Ecto neural progenitor cell (in vitro differentiated cells): ENCODE results near the gene CCDC187.

Experiments used
- DNase-seq: peaks from one replicate; pipeline ENCODE4 v3.0.0-alpha.2; 2018; ENCODE audit warnings: low spot score

Gene CCDC187

GRCh38 chr9:136339173-136339957 is 35.5 kb upstream of the CCDC187 start:
- DNase-seq = peak; percentile 87

- DNase-seq = no peak
Measured at GRCh38 chr9:136338511-136338910, 34.6 kb upstream of the CCDC187 start.

- no peak for DNase-seq
Measured at GRCh38 chr9:136337416-136338395, 33.8 kb upstream of the CCDC187 start.

- DNase-seq = no peak
Measured at GRCh38 chr9:136336881-136337280, 33.0 kb upstream of the CCDC187 start.

GRCh38 chr9:136336156-136336870 is 32.4 kb upstream of the CCDC187 start:
- DNase-seq = no peak

- DNase-seq = no peak
Measured at GRCh38 chr9:136335296-136336155, 31.6 kb upstream of the CCDC187 start.

GRCh38 chr9:136334541-136334940 is 30.6 kb upstream of the CCDC187 start:
- no peak for DNase-seq

- DNase-seq = no peak
Measured at GRCh38 chr9:136333486-136333885, 29.6 kb upstream of the CCDC187 start.

GRCh38 chr9:136333045-136333444 is 29.2 kb upstream of the CCDC187 start:
- DNase-seq = no peak

- no peak for DNase-seq
Measured at GRCh38 chr9:136332482-136332983, 28.6 kb upstream of the CCDC187 start.

GRCh38 chr9:136331556-136332481 is 27.9 kb upstream of the CCDC187 start:
- no peak for DNase-seq

- DNase-seq = no peak
Measured at GRCh38 chr9:136331030-136331429, 27.1 kb upstream of the CCDC187 start.

GRCh38 chr9:136330406-136330990 is 26.6 kb upstream of the CCDC187 start:
- DNase-seq = no peak

GRCh38 chr9:136329636-136330405 is 25.9 kb upstream of the CCDC187 start:
- no peak for DNase-seq

- DNase-seq = no peak
Measured at GRCh38 chr9:136329211-136329627, 25.3 kb upstream of the CCDC187 start.

- peak; percentile 70 for DNase-seq
Measured at GRCh38 chr9:136328622-136329041, 24.7 kb upstream of the CCDC187 start.

- DNase-seq = no peak
Measured at GRCh38 chr9:136328011-136328621, 24.2 kb upstream of the CCDC187 start.

- peak; percentile 71 for DNase-seq
Measured at GRCh38 chr9:136327304-136327974, 23.5 kb upstream of the CCDC187 start, which contains the start of gene GPSM1. GPSM1 (plus strand) TSS chr9:136327539; CDS start chr9:136327696, 157 bp downstream.
